Ascending aorta (tissue), 2 donors: ENCODE data around the gene MYL3. TPM values are rescaled to one million over a fixed set of nuclear protein-coding genes. Genes with fewer than 3 reads are reported as not detected.

Experiments used
- DNase-seq, 2 donors: peaks; one replicate each; pipeline ENCODE4 v3.0.0-alpha.2; 2019; ENCODE audit warnings: low spot score in 2 of 2
- H3K27ac ChIP-seq, 2 donors: fragments of 200-600 bp; sonication (generic); one replicate each; pipeline ENCODE4 v1.5.1; 2016 to 2017; ENCODE audit warnings: mild to moderate bottlenecking in 1 of 2
- H3K27me3 ChIP-seq: fragments of 200-600 bp; sonication (generic); one replicate; pipeline ENCODE4 v1.5.1; 2017
- H3K36me3 ChIP-seq, 2 donors: fragments of 200-600 bp; sonication (generic); one replicate each; pipeline ENCODE4 v1.5.1; 2016
- H3K4me1 ChIP-seq, 2 donors: fragments of 200-600 bp; sonication (generic); one replicate each; pipeline ENCODE4 v1.5.1; 2016 to 2017; ENCODE audit warnings: mild to moderate bottlenecking in 1 of 2
- H3K4me3 ChIP-seq, 2 donors: fragments of 200-600 bp; sonication (generic); one replicate each; pipeline ENCODE4 v1.5.1; 2016 to 2017; ENCODE audit warnings: mild to moderate bottlenecking in 1 of 2
- H3K9me3 ChIP-seq, 2 donors: fragments of 200-600 bp; sonication (generic); one replicate each; pipeline ENCODE4 v1.5.1; 2016
- CTCF ChIP-seq, 3 experiments: fragments of 200-600 bp in 2 of 3; fragments of 450-650 bp in 1 of 3; sonication (generic) in 2 of 3; IDR thresholded peaks; one replicate each; pipeline ENCODE4 v1.5.1; 2016 to 2019; ENCODE audit warnings: antibody characterized with exemption in 3 of 3, mild to moderate bottlenecking in 1 of 3, moderate library complexity in 1 of 3
- intact Hi-C: fragments of 100-400 bp; cut with DNase I; formaldehyde crosslinking; loops from one replicate; pipeline ENCODE4 v1.15.1; 2023
- total RNA-seq: library from RNA; depleted of rRNA; stranded (reverse); fragments of >200 nt; gene quantifications from one replicate; pipeline ENCODE4 v1.1.0, GENCODE V29; 2016

The MYL3 gene
- total RNA-seq, 1 donor from 2014 or later: 3.6 TPM

GRCh38 chr3:46874430-46874829, 11.2 kb upstream of the MYL3 start:
- Histone ChIP-seq H3K27ac (peak overlapping the region; percentile 75 to 78), H3K36me3 (no peaks in the 10 kb centered on the region), H3K4me3 (no peak overlapping the region), H3K27me3 (no peaks in the 10 kb centered on the region), H3K9me3 (no peaks in the 10 kb centered on the region), H3K4me1 (peaks cover 20 to 23% of the 10 kb centered on the region in 2 donors)
- DNase-seq: no peak
- TF ChIP-seq CTCF (IDR thresholded peaks at IDR 0.05): no peak
- intact Hi-C loops: loop anchor here (5.0 kb wide), 1 partner anchor 103 kb away; the partner anchor contains the start of genes CCDC12 and NBEAL2

- peak overlapping the region; percentile 75 to 78 for H3K27ac ChIP-seq
- H3K4me3 ChIP-seq: no peak overlapping the region
- no peak for DNase-seq
- peaks cover 17 to 28% of the 10 kb centered on the region in 2 donors for H3K4me1 ChIP-seq
- no peaks in the 10 kb centered on the region for H3K36me3 ChIP-seq
- H3K9me3 ChIP-seq: no peaks in the 10 kb centered on the region
- TF ChIP-seq CTCF (IDR thresholded peaks at IDR 0.05): no peak
- intact Hi-C loops: loop anchor here (5.0 kb wide), 1 partner anchor 104 kb away; the partner anchor contains the start of genes CCDC12 and NBEAL2
- no peaks in the 10 kb centered on the region for H3K27me3 ChIP-seq
Observed at GRCh38 chr3:46873521-46873920, 10.3 kb upstream of the MYL3 start.

DNA sequence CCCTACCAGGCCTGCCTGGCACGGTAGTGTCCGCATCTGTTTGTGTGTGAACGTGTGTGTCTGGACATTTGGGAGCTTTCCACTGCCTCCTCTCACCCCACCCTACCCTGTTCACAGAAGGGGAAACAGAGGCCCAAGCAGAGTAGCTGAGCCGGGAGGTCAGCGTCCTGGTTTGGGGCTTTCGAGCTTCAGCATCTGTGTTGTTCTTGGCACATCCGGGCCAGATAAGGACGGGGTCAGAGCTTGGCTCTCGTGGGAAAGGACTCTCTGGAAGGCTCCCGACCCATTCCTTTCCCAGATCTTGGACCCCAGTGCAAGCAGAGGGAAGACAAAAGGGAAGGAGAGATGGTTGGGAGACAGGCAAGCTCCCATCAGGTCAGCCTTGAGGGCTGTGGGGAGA, 8.0 kb upstream of the MYL3 start:
- intact Hi-C loops: loop anchor here (5.0 kb wide), 1 partner anchor 106 kb away; the partner anchor contains the start of genes CCDC12 and NBEAL2
- DNase-seq: no peak
- H3K27ac ChIP-seq: no peak overlapping the region
- H3K36me3 ChIP-seq: no peaks in the 10 kb centered on the region
- no peaks in the 10 kb centered on the region for H3K9me3 ChIP-seq
- TF ChIP-seq CTCF (IDR thresholded peaks at IDR 0.05): no peak
- no peak overlapping the region for H3K4me3 ChIP-seq
- no peaks in the 10 kb centered on the region for H3K27me3 ChIP-seq
- H3K4me1 ChIP-seq: peaks cover 30 to 45% of the 10 kb centered on the region in 2 donors

DNA sequence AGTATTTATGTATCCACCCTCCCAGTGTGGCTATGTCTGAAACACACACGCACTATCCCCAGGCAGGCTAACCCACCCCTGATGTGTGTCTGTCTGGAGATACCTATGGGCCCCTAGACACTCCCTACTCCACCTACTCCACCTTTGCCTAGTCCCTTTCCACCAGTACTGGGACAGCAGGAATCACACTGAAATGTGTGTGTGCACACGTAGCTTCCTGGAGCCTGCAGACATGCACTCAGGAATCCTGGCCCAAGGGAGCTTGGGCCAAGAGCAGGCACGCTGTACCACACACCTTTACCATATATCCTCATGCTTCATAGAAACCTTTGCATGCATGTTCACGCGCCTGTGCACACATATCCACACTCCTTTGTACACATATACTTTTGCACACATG, 7.4 kb upstream of the MYL3 start:
- no peak for DNase-seq
- TF ChIP-seq CTCF (IDR thresholded peaks at IDR 0.05): no peak
- Histone ChIP-seq H3K4me1 (peaks cover 30 to 45% of the 10 kb centered on the region in 2 donors), H3K4me3 (no peak overlapping the region), H3K9me3 (no peaks in the 10 kb centered on the region), H3K36me3 (no peaks in the 10 kb centered on the region), H3K27ac (no peak overlapping the region), H3K27me3 (no peaks in the 10 kb centered on the region)
- intact Hi-C loops: loop anchor here (5.0 kb wide), 1 partner anchor 107 kb away; the partner anchor contains the start of genes CCDC12 and NBEAL2

DNA sequence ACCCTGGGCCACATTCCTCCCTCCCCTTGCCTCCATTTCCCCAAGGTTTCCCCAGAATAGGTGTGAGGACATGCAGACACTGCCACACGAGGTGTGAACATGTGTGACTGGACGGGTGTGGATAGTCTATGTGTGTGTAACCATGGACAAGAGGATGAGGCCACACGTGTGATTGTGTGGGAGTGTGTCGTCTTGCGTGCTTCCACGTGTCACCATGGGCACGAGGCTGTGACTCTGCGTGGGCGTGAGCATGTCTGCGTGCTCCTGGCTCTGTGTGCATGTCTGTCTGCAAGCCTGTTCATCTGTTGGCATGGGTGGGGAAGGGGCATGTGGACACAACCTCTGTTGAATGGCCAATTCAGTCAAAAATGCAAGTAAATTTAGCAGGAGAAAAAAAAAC, 6.2 kb upstream of the MYL3 start:
- no peaks in the 10 kb centered on the region for H3K9me3 ChIP-seq
- no peak overlapping the region for H3K27ac ChIP-seq
- H3K27me3 ChIP-seq: no peaks in the 10 kb centered on the region
- no peak overlapping the region for H3K4me3 ChIP-seq
- DNase-seq: no peak
- peaks cover 24 to 41% of the 10 kb centered on the region in 2 donors for H3K4me1 ChIP-seq
- H3K36me3 ChIP-seq: no peaks in the 10 kb centered on the region
- TF ChIP-seq CTCF (IDR thresholded peaks at IDR 0.05): no peak
- intact Hi-C loops: no loop called here

GRCh38 chr3:46868948-46869347, 5.7 kb upstream of the MYL3 start:
- TF ChIP-seq CTCF (IDR thresholded peaks at IDR 0.05): no peak
- Histone ChIP-seq H3K9me3 (no peaks in the 10 kb centered on the region), H3K4me3 (no peak overlapping the region), H3K4me1 (peaks cover 20 to 36% of the 10 kb centered on the region in 2 donors), H3K27me3 (no peaks in the 10 kb centered on the region), H3K27ac (no peak overlapping the region), H3K36me3 (no peaks in the 10 kb centered on the region)
- intact Hi-C loops: no loop called here
- DNase-seq: no peak
